Pancreas (tissue), 10 donors: ENCODE results near the gene CLSTN1. TPM values are rescaled to one million over a fixed set of nuclear protein-coding genes. Genes with fewer than 3 reads are reported as not detected.
"Not testable (repeated sequence)": the region's sequence is repeated elsewhere in the genome, so short reads cannot be mapped to it uniquely, and the experiment has no call there.

Source experiments
- ATAC-seq, 4 donors: fragments of 200-7000 bp; cut with Tn5 transposase; one replicate each; pipeline versions ENCODE4 v1.8.0 to v1.9.1; 2020; ENCODE audit warnings: mild to moderate bottlenecking in 4 of 4, moderate library complexity in 4 of 4
- DNase-seq, 6 donors: peaks; one replicate each; pipeline ENCODE4 v3.0.0-alpha.2; 2020
- FAIRE-seq: peaks from 2 replicates; lab custom pipeline; 2012; peaks lifted over from hg19 to GRCh38; lab: Jason Lieb, UNC
- H3K27ac ChIP-seq, 4 donors: fragments of 200-600 bp; sonication (generic); 1 replicate in 3 of 4; 2 replicates in 1 of 4; pipeline versions ENCODE4 v1.5.0 to v1.8.0; 2020
- H3K27me3 ChIP-seq, 4 donors: fragments of 200-600 bp; one replicate each; pipeline ENCODE4 v1.8.0; 2021
- H3K36me3 ChIP-seq, 3 donors: fragments of 200-600 bp; sonication (generic) in 1 of 3; one replicate each; pipeline versions ENCODE4 v1.5.0 to v1.8.0; 2020 to 2021
- H3K4me1 ChIP-seq, 3 donors: fragments of 200-600 bp; one replicate each; pipeline ENCODE4 v1.8.0; 2021
- H3K4me3 ChIP-seq, 4 donors: fragments of 200-600 bp; sonication (generic) in 2 of 4; one replicate each; pipeline versions ENCODE4 v1.5.0 to v1.8.0; 2020 to 2021
- H3K9me3 ChIP-seq, 4 donors: fragments of 200-600 bp; one replicate each; pipeline ENCODE4 v1.8.0; 2021
- CTCF ChIP-seq, 4 donors: fragments of 200-600 bp; sonication (generic) in 3 of 4; IDR thresholded peaks; one replicate each; pipeline versions ENCODE4 v1.5.0 to v1.8.0; 2021; ENCODE audit warnings: antibody characterized with exemption in 4 of 4
- WGBS, 2 donors: extraction: QIAGEN DNeasy Blood & Tissue Kit; methylation state at CpG; one replicate each; pipeline ENCODE4 v1.1.7; 2013; 5-methylcytosine and 5-hydroxymethylcytosine counted together
- intact Hi-C, 3 donors: fragments of 100-400 bp; cut with DNase I; formaldehyde crosslinking; loops; one replicate each; pipeline versions ENCODE4 v1.11.1 to v1.14.2; 2022
- polyA plus RNA-seq, 2 donors: library from polyadenylated mRNA; stranded (reverse); fragments of 200-250 nt; gene quantifications; one replicate each; pipeline ENCODE4 v1.2.3, GENCODE V29; 2013
- total RNA-seq, 6 donors: library from RNA; stranded (reverse); fragmentation: NEBNext Ultra II Directional in 4 of 6; extraction: Animal tissue kit (Norgen Biotek cat#: 25700) in 4 of 6; gene quantifications; one replicate each; pipeline versions ENCODE4 v1.2.1 to v1.2.4, GENCODE V29; 2021 to 2023
- donor health status: healthy with polysubstance abuse.
- donor health status: DM: no; HTN: no; CAD: no; lungs with moderate emphysema.
- donor health status: DM: no; HTN: no; CAD: no.
- donor health status: control.
- donor health status: control.
- donor health status: Bipolar disorder and iron deficiency.
- donor health status: DM: yes; HTN: yes; CAD: no.
- donor health status: DM: no; HTN: no; CAD: no.
- donor health status: DM: no; HTN: no; CAD: no.
- donor health status: DM: yes; HTN: yes; CAD: no.

CLSTN1 gene
- total and polyA plus RNA-seq, 8 donors, result 44.2 to 73.5 (median 61.8) TPM

- peak in 1 of 6 donors; percentile 66 for DNase-seq
- no peak for TF ChIP-seq CTCF (IDR thresholded peaks at IDR 0.05)
- no peak for FAIRE-seq
- ATAC-seq, result no peak
- Histone ChIP-seq H3K4me3 (no peak overlapping the region), H3K27ac (no peak overlapping the region), H3K36me3 (no peaks in the 10 kb centered on the region), H3K4me1 (no peaks in the 10 kb centered on the region), H3K27me3 (no peaks in the 10 kb centered on the region), H3K9me3 (no peaks in the 10 kb centered on the region)
- intact Hi-C loops, result no loop called here
- 94% methylated on average over 28 to 29 of the region's 29 CpGs for WGBS, 2 donors
These were observed 107.2 kb downstream of the CLSTN1 start for GRCh38 chr1:9716404-9717192.

- no peak for ATAC-seq
These were observed 108.1 kb downstream of the CLSTN1 start for GRCh38 chr1:9715536-9716226.

GRCh38 chr1:9714257-9714718, 109.5 kb downstream of the CLSTN1 start:
- no peak for TF ChIP-seq CTCF (IDR thresholded peaks at IDR 0.05)
- no peak overlapping the region for H3K27ac ChIP-seq
- H3K36me3 ChIP-seq, result peaks cover 0 to 3% (median 0%) of the 10 kb centered on the region in 3 donors
- no peaks in the 10 kb centered on the region for H3K9me3 ChIP-seq
- FAIRE-seq, result no peak
- intact Hi-C loops, result no loop called here
- no peaks in the 10 kb centered on the region for H3K4me1 ChIP-seq
- no peak for DNase-seq
- no peaks in the 10 kb centered on the region for H3K27me3 ChIP-seq
- no peak for ATAC-seq
- WGBS, 2 donors, result 66 to 69% methylated on average over 6 of the region's 6 CpGs
- no peak overlapping the region for H3K4me3 ChIP-seq

More at GRCh38 chr1:9715536-9716226, 108.1 kb downstream of the CLSTN1 start:
- Histone ChIP-seq H3K27me3 (no peaks in the 10 kb centered on the region), H3K36me3 (peaks cover 0 to 3% (median 0%) of the 10 kb centered on the region in 3 donors), H3K4me3 (no peak overlapping the region), H3K27ac (no peak overlapping the region), H3K4me1 (no peaks in the 10 kb centered on the region), H3K9me3 (no peaks in the 10 kb centered on the region)
- intact Hi-C loops, result no loop called here
- 93 to 94% methylated on average over 40 of the region's 40 CpGs for WGBS, 2 donors
- FAIRE-seq (no peak), DNase-seq (peak in 1 of 6 donors; percentile 66)
- TF ChIP-seq CTCF (IDR thresholded peaks at IDR 0.05), result no peak

GRCh38 chr1:9712767-9713166, 111.0 kb downstream of the CLSTN1 start:
- ATAC-seq, H3K27me3 ChIP-seq, H3K27ac ChIP-seq, H3K36me3 ChIP-seq, FAIRE-seq, H3K4me1 ChIP-seq, H3K9me3 ChIP-seq, DNase-seq, intact Hi-C loops, H3K4me3 ChIP-seq: not testable (repeated sequence)
- WGBS, 2 donors, result 92% methylated on average over 7 of the region's 7 CpGs

GRCh38 chr1:9711466-9712020, 112.2 kb downstream of the CLSTN1 start:
- Histone ChIP-seq H3K36me3 (peaks cover 0 to 3% (median 0%) of the 10 kb centered on the region in 3 donors), H3K27ac (no peak overlapping the region), H3K4me3 (no peak overlapping the region), H3K9me3 (no peaks in the 10 kb centered on the region), H3K27me3 (no peaks in the 10 kb centered on the region), H3K4me1 (no peaks in the 10 kb centered on the region)
- TF ChIP-seq CTCF (IDR thresholded peaks at IDR 0.05), result no peak
- FAIRE-seq, result no peak
- 82 to 85% methylated on average over 9 of the region's 9 CpGs for WGBS, 2 donors
- no peak for ATAC-seq
- no peak for DNase-seq
- intact Hi-C loops, result no loop called here
